Measurements from ENCODE around the gene GYPE.
"Not testable (repeated sequence)": the region's sequence is repeated elsewhere in the genome, so short reads cannot be mapped to it uniquely, and the experiment has no call there.

- not testable (repeated sequence) for TF ChIP-seq POLR2A, CTCF (IDR thresholded peaks at IDR 0.05)
These were observed 46.2 kb upstream of the GYPE start for GRCh38 chr4:143951458-143951972.

Data from sigmoid colon (tissue), 3 donors.